ENCODE results near the gene ARMC7. TPM values are rescaled to one million over a fixed set of nuclear protein-coding genes. Genes with fewer than 3 reads are reported as not detected.

ARMC7 gene
- total and polyA plus RNA-seq, 2 of the 13 experiments (the other 11 are each of a cell fraction or from before 2014, with no cell fraction given) = 3.9 to 4.2 TPM

DNA sequence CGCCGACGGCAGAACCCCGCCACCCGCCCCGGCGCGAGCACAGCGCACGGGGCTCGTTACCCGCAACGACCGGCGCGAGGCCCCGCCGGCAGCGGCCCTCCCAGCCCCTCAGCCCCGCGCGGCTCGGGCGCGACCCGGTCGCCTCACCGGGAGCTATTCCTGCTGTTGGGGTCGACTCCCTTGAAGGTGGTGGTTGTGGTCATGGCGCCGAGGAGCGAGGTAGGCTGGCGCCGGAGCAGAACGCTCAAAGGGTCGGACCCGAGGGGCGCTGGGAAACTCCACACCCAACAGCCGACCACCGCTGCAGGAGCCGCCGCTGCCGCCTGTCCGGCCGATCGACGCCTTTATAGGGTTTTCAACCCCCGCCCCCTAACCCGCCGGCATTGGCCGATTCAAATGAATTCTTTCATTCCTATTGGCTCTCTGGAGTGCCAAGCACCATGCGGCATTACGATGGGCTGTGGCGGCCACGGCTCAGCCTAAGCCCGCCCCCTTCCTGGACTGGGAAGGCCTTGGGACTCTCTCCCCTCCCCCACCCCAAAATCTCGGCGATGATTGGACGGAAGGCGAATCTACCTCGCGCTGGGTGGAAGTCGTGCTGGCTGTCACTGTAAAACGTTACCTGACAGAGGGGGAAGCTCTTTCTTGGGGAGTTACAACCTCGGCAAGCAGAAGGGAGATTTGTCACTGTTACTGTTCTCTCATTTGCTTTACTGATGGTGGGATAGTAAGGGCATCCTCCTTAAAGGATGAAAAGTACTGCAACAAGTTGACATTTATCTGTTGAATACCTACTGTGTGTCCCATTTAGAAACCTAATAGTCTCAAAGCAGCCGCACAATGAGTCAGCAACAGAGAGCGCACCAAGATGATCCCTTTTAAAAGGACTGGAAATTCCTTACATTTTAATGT, 44.7 kb downstream of the ARMC7 start, which contains the start of gene JPT1 (continued):
- TF ChIP-seq, protein P1, sequence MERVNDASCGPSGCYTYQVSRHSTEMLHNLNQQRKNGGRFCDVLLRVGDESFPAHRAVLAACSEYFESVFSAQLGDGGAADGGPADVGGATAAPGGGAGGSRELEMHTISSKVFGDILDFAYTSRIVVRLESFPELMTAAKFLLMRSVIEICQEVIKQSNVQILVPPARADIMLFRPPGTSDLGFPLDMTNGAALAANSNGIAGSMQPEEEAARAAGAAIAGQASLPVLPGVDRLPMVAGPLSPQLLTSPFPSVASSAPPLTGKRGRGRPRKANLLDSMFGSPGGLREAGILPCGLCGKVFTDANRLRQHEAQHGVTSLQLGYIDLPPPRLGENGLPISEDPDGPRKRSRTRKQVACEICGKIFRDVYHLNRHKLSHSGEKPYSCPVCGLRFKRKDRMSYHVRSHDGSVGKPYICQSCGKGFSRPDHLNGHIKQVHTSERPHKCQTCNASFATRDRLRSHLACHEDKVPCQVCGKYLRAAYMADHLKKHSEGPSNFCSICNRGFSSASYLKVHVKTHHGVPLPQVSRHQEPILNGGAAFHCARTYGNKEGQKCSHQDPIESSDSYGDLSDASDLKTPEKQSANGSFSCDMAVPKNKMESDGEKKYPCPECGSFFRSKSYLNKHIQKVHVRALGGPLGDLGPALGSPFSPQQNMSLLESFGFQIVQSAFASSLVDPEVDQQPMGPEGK (CRISPR knock-in tag; IDR thresholded peaks at IDR 0.05) = peak; percentile 59; the same call in 1 of the 2 replicates
- TF ChIP-seq GPN1 (CRISPR knock-in tag; IDR thresholded peaks at IDR 0.05; ENCODE audit: borderline replicate concordance) = peak; percentile 24; the same call in 1 of the 2 replicates
- no peak for TF ChIP-seq NR2F2 (IDR thresholded peaks at IDR 0.05; ENCODE audit: borderline replicate concordance, low read depth)
- no peak for TF ChIP-seq ISX (CRISPR knock-in tag; conservative IDR thresholded peaks at IDR 0.05)
- TF ChIP-seq, protein P2, sequence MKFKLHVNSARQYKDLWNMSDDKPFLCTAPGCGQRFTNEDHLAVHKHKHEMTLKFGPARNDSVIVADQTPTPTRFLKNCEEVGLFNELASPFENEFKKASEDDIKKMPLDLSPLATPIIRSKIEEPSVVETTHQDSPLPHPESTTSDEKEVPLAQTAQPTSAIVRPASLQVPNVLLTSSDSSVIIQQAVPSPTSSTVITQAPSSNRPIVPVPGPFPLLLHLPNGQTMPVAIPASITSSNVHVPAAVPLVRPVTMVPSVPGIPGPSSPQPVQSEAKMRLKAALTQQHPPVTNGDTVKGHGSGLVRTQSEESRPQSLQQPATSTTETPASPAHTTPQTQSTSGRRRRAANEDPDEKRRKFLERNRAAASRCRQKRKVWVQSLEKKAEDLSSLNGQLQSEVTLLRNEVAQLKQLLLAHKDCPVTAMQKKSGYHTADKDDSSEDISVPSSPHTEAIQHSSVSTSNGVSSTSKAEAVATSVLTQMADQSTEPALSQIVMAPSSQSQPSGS (CRISPR knock-in tag; IDR thresholded peaks at IDR 0.05) = peak; percentile 58
- TF ChIP-seq MZF1 (CRISPR knock-in tag; IDR thresholded peaks at IDR 0.05; ENCODE audit: borderline replicate concordance) = no peak
- no peak for TF ChIP-seq KAT2B (IDR thresholded peaks at IDR 0.05; ENCODE audit: borderline replicate concordance, low read depth, low read length)
- peak; percentile 69 for TF ChIP-seq HES4 (CRISPR knock-in tag; IDR thresholded peaks at IDR 0.05; ENCODE audit: borderline replicate concordance)
- no peak for TF ChIP-seq MTF2 (CRISPR knock-in tag; IDR thresholded peaks at IDR 0.05; ENCODE audit: borderline replicate concordance)
- no peak for TF ChIP-seq NONO (IDR thresholded peaks at IDR 0.05)
- peak; percentile 28; the same call in 1 of the 2 replicates for TF ChIP-seq NONO (CRISPR knock-in tag; conservative IDR thresholded peaks at IDR 0.05)
- TF ChIP-seq, protein P3, sequence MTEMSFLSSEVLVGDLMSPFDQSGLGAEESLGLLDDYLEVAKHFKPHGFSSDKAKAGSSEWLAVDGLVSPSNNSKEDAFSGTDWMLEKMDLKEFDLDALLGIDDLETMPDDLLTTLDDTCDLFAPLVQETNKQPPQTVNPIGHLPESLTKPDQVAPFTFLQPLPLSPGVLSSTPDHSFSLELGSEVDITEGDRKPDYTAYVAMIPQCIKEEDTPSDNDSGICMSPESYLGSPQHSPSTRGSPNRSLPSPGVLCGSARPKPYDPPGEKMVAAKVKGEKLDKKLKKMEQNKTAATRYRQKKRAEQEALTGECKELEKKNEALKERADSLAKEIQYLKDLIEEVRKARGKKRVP (CRISPR knock-in tag; IDR thresholded peaks at IDR 0.05) = peak in 1 of 2 experiments; percentile 60; a peak in 1 of 4 replicates
- TF ChIP-seq, protein P4, sequence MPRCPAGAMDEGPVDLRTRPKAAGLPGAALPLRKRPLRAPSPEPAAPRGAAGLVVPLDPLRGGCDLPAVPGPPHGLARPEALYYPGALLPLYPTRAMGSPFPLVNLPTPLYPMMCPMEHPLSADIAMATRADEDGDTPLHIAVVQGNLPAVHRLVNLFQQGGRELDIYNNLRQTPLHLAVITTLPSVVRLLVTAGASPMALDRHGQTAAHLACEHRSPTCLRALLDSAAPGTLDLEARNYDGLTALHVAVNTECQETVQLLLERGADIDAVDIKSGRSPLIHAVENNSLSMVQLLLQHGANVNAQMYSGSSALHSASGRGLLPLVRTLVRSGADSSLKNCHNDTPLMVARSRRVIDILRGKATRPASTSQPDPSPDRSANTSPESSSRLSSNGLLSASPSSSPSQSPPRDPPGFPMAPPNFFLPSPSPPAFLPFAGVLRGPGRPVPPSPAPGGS (CRISPR knock-in tag; IDR thresholded peaks at IDR 0.05) = peak; percentile 91
- no peak for TF ChIP-seq ZNF296 (CRISPR knock-in tag; conservative IDR thresholded peaks at IDR 0.05)
- TF ChIP-seq ZNF577 (CRISPR knock-in tag; IDR thresholded peaks at IDR 0.05; ENCODE audit: borderline replicate concordance, low read depth) = no peak
- TF ChIP-seq ZNF225 (CRISPR knock-in tag; IDR thresholded peaks at IDR 0.05) = peak; percentile 78; the same call in 1 of the 2 replicates
- TF ChIP-seq, protein P5, sequence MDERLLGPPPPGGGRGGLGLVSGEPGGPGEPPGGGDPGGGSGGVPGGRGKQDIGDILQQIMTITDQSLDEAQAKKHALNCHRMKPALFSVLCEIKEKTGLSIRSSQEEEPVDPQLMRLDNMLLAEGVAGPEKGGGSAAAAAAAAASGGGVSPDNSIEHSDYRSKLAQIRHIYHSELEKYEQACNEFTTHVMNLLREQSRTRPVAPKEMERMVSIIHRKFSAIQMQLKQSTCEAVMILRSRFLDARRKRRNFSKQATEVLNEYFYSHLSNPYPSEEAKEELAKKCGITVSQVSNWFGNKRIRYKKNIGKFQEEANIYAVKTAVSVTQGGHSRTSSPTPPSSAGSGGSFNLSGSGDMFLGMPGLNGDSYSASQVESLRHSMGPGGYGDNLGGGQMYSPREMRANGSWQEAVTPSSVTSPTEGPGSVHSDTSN (CRISPR knock-in tag; IDR thresholded peaks at IDR 0.05) = peak; percentile 93
- peak; percentile 98 for TF ChIP-seq DR1 (CRISPR knock-in tag; IDR thresholded peaks at IDR 0.05)
- TF ChIP-seq ZSCAN30 (CRISPR knock-in tag; IDR thresholded peaks at IDR 0.05) = no peak
- TF ChIP-seq, protein P6, sequence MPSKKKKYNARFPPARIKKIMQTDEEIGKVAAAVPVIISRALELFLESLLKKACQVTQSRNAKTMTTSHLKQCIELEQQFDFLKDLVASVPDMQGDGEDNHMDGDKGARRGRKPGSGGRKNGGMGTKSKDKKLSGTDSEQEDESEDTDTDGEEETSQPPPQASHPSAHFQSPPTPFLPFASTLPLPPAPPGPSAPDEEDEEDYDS (CRISPR knock-in tag; IDR thresholded peaks at IDR 0.05) = peak; percentile 99
- TF ChIP-seq EEA1 (CRISPR knock-in tag; IDR thresholded peaks at IDR 0.05; ENCODE audit: borderline replicate concordance) = peak; percentile 58; the same call in 1 of the 2 replicates
- TF ChIP-seq SRY (CRISPR knock-in tag; IDR thresholded peaks at IDR 0.05) = peak; percentile 94; the same call in 1 of the 2 replicates
